NCI-H1436 (cell line): ENCODE data around the gene TSPAN8.
"Not testable (repeated sequence)": the region's sequence is repeated elsewhere in the genome, so short reads cannot be mapped to it uniquely, and the experiment has no call there.

Experiments
- DNase-seq: peaks from one replicate; lab custom pipeline; 2025; lab: John Stamatoyannopoulos, UW

Gene TSPAN8

DNA sequence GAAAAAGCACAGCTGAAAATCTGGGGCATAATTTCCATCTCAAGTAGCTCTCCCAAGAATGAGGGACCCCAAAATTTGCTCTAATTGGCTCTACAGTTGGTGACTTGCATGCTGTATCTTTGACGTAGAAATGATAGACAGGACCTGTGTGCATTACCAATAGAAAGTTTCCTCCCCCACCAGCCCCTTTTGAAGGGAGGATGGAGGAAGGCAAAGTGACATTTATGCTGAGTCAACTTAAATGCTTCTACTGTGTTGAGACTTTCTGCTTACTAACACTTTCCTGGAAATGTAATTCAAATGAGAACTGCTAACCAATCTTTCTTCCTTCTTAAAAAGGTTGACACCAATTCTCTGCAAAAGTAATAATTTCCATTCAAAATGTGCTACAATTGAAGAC is 31.9 kb downstream of the TSPAN8 start:
- DNase-seq = no peak

DNA sequence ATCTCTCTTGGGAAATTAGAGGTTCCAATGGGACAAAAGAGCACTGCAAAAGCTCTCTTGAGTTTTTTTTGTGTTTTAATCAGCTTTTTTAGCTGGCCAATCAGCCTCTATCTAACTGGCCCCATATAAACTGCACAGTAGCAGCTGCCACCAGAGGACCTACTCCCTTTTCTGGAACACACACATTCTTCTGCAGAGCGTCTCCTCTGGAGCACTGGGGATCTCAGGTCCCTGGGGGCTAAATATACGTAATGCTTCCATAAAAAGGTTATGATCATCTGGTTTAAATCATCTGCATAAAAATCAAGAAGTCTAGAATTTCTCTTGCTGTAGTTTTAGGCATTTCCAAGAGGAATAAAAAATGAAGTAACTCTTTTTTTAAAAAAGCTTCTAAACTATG is 32.3 kb downstream of the TSPAN8 start:
- no peak for DNase-seq

DNA sequence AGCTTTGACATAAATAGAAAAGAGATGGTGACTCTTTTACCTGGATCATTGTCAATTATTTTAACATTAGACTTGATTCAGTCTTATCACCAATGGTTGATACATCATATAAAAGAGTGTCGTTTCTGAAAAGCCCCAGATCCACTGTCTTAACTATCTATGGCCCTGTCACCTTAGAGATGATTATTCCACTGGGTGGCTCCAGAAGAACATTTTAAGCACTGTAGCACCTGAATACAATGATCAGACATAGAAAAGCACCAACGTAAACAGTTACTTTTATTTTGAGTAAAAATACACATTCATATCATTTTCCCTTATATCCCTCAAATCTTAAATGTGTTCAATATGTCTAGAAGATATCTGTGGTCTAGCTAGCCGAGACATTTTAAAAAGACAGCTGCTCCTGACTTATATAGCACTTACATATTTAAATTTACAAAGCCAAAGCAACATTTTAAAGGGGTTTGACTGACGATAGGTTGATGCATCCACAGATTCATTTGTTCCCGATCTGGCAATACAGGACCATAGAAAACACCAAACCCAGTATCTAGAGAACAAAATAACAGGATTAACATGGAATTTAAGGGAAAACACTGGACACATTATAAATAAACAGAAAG is 32.9 kb downstream of the TSPAN8 start:
- DNase-seq = no peak

DNA sequence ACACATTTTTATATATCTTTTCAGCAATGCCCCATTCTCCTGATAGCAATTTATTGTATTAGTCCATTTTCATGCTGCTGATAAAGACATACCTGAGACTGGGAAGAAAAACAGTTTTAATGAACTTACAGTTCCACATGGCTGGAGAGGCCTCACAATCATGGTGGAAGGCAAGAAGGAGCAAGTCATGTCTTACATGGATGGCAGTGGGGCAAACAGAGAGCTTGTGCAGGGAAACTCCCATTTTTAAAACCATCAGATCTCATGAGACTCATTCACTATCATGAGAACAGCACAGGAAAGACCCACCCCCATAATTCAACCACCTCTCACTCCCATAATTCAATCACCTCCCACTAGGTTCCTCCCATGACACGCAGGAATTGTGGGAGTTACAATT is 44.7 kb downstream of the TSPAN8 start:
- not testable (repeated sequence) for DNase-seq

DNA sequence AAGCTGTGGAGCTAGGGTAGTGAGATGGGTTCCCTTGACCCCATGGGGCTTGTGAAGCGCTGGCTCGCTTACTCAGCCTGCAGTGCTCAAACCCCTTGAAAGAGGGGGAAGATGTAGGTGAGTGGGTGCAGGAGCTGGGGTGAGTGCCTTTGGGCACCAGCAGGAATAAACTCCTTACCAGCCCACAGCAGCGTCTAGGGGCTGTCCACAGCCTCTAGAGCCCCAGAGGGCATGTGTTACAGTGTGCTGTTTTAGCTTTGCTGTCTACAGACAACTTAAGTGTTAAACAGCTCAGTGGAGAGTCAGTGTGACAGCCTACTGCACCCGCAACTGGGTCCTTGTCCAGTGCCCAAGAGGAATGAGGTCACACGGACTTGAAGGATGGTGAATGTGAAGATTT is 48.0 kb downstream of the TSPAN8 start:
- no peak for DNase-seq

DNA sequence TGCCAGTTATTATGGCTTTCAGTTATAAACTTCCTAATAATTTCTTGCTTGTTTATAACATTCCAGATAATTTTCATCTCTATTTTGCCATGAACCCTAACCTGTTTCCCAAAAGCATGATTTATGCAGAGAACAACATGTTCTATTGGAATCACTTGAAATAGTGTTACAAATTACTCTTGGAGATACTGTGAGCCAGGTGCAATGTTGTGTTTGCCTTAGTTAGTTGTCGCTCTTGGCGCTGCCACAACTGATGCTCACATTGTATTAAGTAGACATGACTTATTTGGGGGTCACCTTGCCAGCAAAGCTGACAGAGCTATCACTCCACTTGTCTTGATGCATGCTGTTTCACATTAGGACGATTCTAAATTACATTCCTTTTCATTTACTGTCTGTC is 49.4 kb downstream of the TSPAN8 start:
- DNase-seq = no peak

DNA sequence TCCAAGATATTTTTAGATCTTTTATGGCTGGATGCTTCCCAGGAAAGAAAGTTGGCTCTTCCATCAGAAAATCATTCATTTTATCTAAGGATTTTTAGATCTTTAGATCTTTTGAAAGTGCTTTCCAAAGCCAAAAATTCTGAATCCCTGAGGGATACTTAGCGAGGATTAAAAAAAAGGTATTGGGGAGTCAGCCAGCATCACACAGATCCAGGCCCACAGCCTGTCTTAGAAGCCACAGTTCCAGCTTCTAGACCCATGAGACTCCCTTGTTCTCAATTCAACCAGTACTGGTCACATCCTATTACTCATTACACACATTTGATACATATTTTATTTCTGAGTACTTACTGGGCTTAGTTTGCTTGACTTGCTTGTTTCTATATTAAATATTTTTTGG is 49.9 kb downstream of the TSPAN8 start:
- no peak for DNase-seq

DNA sequence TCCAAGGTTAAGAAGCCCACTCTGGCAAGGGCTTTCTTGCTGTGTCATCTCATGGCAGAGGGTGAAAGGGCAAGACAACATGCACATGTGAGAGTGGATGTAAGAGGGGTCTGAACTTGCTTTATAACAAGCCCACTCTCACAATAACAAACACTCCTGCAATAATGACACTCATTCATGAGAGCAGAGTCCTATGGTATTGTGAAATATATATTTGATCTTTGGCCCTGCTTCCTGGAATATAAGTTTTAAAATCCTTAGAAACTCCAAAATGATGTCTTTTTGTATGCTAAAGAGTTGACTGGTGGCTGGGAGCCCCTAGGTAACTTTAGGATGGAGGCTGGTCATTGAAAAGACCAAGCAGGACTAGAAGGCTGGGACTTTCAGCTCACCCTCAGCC is 51.8 kb downstream of the TSPAN8 start:
- DNase-seq = no peak

DNA sequence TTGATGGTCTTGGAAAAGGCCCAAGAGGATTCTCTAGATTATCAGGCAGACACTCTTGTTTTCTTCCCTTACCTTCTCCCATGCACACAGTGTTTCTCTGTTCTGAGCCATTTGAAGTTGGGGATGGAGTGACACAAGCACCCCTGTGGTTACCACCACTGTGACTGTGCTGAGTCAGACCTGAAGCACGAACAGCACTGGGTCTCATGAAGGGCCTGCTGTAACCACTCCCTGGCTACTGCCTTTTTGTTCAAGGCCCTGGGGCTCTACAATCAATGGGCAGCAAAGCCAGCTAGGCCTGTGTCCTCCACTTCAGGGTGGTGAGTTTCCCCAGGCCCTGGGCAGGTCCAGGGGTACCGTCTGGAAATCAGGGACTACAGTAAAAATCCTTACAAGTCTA is 65.5 kb downstream of the TSPAN8 start:
- DNase-seq = no peak

DNA sequence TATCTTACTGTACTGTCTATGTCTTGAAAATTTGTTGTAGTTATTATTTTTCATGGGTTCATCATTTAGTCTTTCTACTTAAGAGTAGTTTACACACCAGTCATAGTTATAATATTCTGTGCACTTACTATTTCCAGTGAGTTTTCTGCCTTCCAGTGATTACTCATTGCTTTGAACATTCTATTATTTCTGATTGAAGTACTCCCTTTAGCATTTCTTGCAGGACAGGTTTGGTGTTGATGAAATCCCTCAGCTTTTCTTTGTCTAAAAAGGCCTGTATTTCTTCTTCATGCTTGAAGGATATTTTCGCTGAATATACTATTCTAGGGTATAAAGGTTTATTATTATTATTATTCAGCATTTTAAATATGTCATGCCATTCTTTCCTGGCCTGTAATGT is 66.8 kb downstream of the TSPAN8 start:
- no peak for DNase-seq

DNA sequence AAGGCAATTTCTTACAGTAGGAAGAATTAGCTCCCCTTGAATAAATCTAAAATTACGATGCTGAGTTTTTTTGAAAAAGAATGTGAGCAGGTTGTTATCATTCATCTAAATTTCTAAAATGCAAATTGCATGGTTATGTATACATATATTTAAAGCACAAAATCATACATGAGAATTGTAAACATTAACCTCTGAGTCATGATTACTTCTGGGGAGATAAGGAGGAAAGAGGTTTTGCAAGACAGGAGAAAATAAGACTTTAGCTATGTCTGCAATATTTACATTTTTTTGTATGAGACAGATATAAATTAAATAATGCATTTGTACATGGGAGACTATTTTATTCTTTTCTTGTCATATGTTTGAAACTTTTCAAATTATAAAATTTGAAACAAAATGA is 72.2 kb downstream of the TSPAN8 start:
- DNase-seq = no peak

DNA sequence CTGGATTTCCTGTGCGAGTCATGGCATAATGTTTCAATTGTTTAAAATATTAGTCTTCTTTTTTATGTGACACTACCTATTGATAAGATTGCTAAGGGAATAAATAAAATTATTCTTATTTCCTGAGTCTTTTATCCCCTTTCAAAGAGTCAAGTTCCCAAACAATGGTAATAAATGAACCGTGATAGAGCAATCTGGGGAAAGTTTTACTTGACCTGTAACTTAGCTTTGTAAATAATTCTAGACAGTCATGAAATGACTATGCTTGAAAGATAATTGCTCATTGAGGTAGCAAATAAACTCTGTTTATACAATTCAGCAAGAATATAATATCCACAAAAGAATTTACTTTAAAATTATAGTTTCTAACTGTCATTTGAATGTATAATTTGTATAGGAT is 82.1 kb downstream of the TSPAN8 start:
- DNase-seq = no peak
